Measurements from ENCODE around the gene EIF5AL1.
"Not testable (repeated sequence)": the region's sequence is repeated elsewhere in the genome, so short reads cannot be mapped to it uniquely, and the experiment has no call there.

Gene EIF5AL1

GRCh38 chr10:79542626-79543025, 30.3 kb downstream of the EIF5AL1 start:
- no peak overlapping the region for H3K27ac ChIP-seq
- TF ChIP-seq, protein P1, sequence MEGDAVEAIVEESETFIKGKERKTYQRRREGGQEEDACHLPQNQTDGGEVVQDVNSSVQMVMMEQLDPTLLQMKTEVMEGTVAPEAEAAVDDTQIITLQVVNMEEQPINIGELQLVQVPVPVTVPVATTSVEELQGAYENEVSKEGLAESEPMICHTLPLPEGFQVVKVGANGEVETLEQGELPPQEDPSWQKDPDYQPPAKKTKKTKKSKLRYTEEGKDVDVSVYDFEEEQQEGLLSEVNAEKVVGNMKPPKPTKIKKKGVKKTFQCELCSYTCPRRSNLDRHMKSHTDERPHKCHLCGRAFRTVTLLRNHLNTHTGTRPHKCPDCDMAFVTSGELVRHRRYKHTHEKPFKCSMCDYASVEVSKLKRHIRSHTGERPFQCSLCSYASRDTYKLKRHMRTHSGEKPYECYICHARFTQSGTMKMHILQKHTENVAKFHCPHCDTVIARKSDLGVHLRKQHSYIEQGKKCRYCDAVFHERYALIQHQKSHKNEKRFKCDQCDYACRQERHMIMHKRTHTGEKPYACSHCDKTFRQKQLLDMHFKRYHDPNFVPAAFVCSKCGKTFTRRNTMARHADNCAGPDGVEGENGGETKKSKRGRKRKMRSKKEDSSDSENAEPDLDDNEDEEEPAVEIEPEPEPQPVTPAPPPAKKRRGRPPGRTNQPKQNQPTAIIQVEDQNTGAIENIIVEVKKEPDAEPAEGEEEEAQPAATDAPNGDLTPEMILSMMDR (conservative IDR thresholded peaks at IDR 0.05) = no peak

- not testable (repeated sequence) for H3K27ac ChIP-seq
Observed at GRCh38 chr10:79544408-79544807, 32.1 kb downstream of the EIF5AL1 start.

DNA sequence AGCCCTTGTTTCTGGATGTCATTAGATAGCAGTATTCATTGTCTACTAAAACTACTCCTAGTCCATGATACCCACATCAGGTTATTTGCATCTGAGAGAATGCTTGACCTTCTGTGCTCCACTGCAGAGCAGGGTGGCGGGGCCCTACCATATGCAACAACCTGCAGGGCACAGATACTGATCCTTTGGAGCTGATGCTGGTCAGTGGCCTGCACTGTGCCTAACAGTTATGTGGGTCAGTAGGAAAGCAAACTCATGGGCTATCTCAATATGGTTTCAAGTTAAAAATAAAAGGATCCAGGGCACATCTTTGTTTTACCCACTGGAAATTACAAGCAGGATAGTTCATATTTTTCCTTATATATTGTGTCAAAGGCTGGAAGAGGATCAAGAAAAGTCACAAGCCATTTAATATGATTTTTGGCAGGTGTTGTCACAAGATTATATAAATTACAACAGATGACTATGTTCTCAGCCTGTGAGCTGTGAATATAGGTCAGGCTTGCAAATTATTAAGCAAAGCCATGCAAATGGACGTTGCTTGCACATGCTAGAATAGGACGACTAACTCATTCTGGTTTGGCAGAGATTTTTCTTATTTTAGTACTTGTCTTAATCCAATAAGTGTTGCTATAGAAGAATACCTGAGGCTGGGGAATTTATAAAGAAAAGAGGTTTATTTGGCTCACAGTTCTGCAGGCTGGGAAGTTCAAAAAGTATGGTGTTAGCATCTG, 32.8 kb downstream of the EIF5AL1 start:
- H3K27ac ChIP-seq = not testable (repeated sequence)

- H3K27ac ChIP-seq = peak overlapping the region; percentile 52
Observed at GRCh38 chr10:79547128-79547527, 34.8 kb downstream of the EIF5AL1 start.

GRCh38 chr10:79547973-79548372, 35.6 kb downstream of the EIF5AL1 start:
- TF ChIP-seq, protein P1 (conservative IDR thresholded peaks at IDR 0.05) = no peak
- H3K27ac ChIP-seq = peak overlapping the region; percentile 52

DNA sequence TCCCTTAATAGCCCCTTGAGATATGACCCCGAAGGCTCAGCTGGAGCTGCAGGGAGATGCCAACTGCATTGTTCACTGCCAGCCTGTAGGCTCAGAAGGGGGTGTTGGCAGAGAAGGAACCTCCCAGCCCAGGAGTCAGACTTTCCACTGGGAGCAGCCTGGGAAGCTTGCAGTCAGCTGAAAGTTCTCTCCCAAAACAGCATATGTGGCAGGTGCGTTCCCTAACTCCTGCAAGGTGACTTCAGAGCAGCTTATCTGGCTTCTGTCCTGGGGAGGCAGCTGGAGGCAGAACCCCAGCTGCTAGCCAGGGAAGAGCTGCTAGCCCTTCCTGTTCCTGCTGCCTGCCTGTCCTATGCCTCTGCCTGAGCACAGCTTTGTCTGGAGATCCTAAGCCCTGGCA, 39.8 kb downstream of the EIF5AL1 start:
- H3K27ac ChIP-seq = peak overlapping the region; percentile 8; the same call in 1 of the 2 replicates
- TF ChIP-seq, protein P1 (conservative IDR thresholded peaks at IDR 0.05) = no peak

GRCh38 chr10:79555354-79556309, 43.3 kb downstream of the EIF5AL1 start:
- TF ChIP-seq, protein P1 (conservative IDR thresholded peaks at IDR 0.05) = no peak
- H3K27ac ChIP-seq = peak overlapping the region; percentile 96

DNA sequence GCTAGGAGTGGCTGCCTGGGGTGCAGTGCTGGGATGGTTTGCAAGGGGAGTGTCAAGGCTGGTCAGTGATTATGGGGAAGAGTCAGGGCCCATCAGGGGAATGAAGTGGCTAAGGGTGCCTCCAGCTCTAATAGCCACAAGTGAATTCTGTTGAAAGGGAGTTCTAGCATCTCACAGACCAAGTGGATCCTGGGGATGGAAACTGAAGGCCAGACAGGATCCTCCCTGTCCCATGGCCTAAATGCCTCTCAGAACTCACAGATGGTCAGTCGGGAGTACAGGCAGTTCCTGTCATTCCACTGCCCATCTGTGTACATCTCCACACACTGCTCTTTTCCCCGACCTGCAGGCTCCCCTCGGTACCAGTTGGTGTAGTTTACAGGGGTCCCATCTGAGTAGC, 44.6 kb downstream of the EIF5AL1 start:
- peak overlapping the region; percentile 96 for H3K27ac ChIP-seq

- H3K27ac ChIP-seq = peak overlapping the region; percentile 86
- TF ChIP-seq, protein P1 (conservative IDR thresholded peaks at IDR 0.05) = no peak
Observed at GRCh38 chr10:79559726-79560125, 47.4 kb downstream of the EIF5AL1 start.

All from VCaP (cell line).